ENCODE measurements around the gene FAM47E. TPM values are rescaled to one million over a fixed set of nuclear protein-coding genes. Genes with fewer than 3 reads are reported as not detected.
A peak's percentile ranks its signal among the peaks of the same experiment; 100 is the strongest.
"Not testable (repeated sequence)": the region's sequence is repeated elsewhere in the genome, so short reads cannot be mapped to it uniquely, and the experiment has no call there.

The FAM47E gene
- total RNA-seq, 2 experiments from 2014 or later, result not detected

DNA sequence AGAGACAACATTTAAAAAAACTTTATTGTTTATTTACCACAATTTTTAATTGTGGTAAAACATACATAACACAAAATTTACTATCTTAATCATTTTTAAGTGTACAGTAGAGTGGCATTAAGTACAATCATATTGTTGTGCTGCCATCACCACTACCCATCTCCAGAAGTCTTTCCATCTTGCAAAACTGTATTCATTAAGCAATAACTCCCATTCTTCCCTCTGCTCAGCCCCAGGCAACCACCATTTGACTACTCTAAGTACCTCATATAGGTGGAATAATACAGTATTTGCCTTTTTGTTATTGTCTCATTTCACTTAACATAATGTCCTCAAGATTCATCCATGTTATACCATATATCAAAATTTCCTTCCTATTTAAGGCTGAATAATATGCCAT is 12.8 kb upstream of the FAM47E start:
- no peak for DNase-seq
- Mint-ChIP-seq H3K9me3 (peaks cover 27% of the 10 kb centered on the region), H3K27me3 (no peaks in the 10 kb centered on the region), H3K27ac (no peak overlapping the region), H3K4me3 (no peak overlapping the region), H3K4me1 (no peaks in the 10 kb centered on the region), H3K36me3 (peaks cover 7% of the 10 kb centered on the region)

DNA sequence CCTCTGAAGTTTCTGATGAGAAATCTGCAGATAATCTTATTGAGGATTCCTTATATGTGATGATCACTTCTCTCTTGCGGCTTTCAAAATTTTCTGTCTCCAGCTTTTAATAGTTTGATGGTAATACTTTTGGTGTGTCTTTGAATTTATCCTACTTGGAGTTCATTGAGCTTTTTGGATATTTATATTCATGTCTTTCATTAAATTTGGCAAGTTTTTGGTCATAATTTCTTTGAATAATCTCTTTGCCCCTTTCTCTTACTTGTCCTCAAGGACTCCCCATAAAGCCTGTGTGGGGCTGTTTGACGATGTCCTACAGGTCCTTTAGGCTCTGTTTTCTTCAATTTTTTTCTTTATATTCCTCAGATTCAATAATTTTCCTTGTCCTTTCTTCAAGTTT is 11.3 kb upstream of the FAM47E start:
- Mint-ChIP-seq H3K4me3 (no peak overlapping the region), H3K9me3 (peaks cover 28% of the 10 kb centered on the region), H3K36me3 (peaks cover 7% of the 10 kb centered on the region), H3K27me3 (no peaks in the 10 kb centered on the region), H3K4me1 (no peaks in the 10 kb centered on the region), H3K27ac (no peak overlapping the region)
- DNase-seq, result no peak

DNA sequence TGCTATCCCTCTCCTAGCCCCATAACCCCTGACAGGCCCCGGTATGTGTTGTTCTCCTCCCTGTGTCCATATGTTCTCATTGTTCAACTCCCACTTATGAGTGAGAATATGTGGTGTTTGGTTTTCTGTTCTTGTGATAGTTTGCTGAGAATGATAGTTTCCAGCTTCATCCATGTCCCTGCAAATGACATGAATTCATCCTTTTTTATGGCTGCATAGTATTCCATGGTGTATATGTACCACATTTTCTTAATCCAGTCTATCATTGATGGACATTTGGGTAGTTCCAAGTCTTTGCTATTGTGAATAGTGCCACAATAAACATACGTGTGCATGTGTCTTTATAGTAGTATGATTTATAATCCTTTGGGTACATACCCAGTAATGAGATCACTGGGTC is 7.6 kb upstream of the FAM47E start:
- not testable (repeated sequence) for DNase-seq, H3K4me1 Mint-ChIP-seq, H3K27me3 Mint-ChIP-seq, H3K27ac Mint-ChIP-seq, H3K4me3 Mint-ChIP-seq, H3K36me3 Mint-ChIP-seq
- H3K9me3 Mint-ChIP-seq, result peaks cover 19% of the 10 kb centered on the region

DNA sequence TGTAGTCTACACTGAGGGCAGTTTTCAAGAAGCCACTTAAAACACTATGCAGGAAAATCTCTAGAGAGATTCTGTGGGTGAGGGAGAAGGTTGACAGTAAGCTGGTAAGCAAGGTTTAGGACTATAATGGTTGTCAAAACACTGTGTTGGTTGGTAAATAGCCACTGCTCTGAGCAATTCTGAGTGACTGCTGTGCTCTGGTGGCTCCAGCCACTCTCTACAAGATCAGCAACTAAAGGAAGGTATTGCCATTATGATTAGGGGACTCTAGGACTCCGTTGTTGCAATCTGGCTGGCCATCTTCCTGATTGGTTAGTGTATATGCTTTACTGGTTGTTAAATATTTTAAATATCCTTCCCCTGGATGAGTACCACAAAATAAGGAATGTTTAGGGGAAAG is 5.5 kb upstream of the FAM47E start:
- Mint-ChIP-seq H3K27ac (no peak overlapping the region), H3K4me1 (peaks cover 3% of the 10 kb centered on the region), H3K9me3 (peaks cover 2% of the 10 kb centered on the region), H3K4me3 (no peak overlapping the region), H3K36me3 (no peaks in the 10 kb centered on the region), H3K27me3 (peaks cover 25% of the 10 kb centered on the region)
- no peak for DNase-seq

DNA sequence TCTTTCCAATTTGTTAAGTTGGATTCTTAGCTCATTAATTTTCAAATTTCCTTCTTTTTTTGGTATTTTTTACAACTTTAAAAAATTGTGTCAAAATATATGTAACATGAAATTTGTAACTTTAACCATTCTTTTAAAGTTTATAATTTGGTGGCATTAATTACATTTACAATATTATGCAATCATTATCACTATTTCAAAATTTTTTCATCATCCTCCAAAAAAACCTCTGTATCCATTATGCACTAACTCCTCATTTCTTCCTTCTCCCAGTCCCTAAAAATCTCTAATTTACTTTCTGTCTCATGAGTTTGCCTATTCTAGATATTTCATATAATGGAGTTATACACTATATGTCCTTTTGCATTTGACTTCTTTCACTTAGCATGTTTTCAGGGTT is 4.7 kb upstream of the FAM47E start:
- Mint-ChIP-seq H3K27ac (no peak overlapping the region), H3K9me3 (peaks cover 2% of the 10 kb centered on the region), H3K4me3 (no peak overlapping the region), H3K4me1 (peaks cover 7% of the 10 kb centered on the region), H3K36me3 (no peaks in the 10 kb centered on the region), H3K27me3 (peaks cover 31% of the 10 kb centered on the region)
- no peak for DNase-seq

DNA sequence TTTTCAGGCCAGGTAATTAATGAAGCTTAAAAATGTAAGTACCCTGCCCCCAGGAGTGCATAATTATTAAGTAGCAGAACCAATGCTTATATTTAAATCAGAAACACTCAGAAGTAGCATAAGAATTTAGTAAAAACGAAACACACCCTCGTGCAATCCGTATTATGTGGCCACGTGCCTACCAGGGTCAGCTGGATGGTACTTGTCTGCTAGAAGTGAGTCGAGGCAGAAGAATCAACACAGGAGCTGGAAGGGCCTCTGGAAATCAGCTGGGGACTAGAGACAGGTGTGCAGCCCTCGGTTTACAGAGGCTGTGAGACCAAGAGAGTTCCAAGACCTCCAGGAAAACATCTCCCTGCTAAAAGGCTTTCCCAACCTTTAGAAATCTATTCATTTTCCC is 559 bp upstream of the FAM47E start:
- Mint-ChIP-seq H3K27ac (no peak overlapping the region), H3K4me3 (peak overlapping the region; percentile 78), H3K36me3 (no peaks in the 10 kb centered on the region), H3K9me3 (no peaks in the 10 kb centered on the region), H3K4me1 (peaks cover 7% of the 10 kb centered on the region), H3K27me3 (peaks cover 61% of the 10 kb centered on the region)
- DNase-seq, result no peak

DNA sequence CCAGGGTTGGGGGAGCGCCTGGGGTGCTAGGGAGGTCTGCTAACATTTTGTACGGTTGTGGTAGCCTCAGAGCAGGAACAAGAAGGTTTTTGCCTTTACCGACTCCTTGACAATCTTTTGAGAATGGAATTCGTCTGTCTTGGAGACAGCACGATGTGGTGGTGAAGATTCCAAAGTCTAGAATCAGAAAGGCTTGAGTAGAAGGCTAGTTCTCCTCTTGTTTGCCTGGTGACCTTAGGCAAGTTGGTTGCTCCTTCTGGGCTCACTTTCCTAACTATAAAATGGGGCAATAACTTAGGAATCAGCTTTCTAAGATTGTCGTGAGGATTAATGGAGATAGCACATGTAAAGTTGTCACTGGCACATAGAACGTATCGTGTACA is 741 bp downstream of the FAM47E start:
- no peak overlapping the region for H3K4me3 Mint-ChIP-seq
- H3K9me3 Mint-ChIP-seq, result no peaks in the 10 kb centered on the region
- no peaks in the 10 kb centered on the region for H3K36me3 Mint-ChIP-seq
- peaks cover 7% of the 10 kb centered on the region for H3K4me1 Mint-ChIP-seq
- H3K27me3 Mint-ChIP-seq, result peaks cover 68% of the 10 kb centered on the region
- no peak overlapping the region for H3K27ac Mint-ChIP-seq
- DNase-seq, result no peak

DNA sequence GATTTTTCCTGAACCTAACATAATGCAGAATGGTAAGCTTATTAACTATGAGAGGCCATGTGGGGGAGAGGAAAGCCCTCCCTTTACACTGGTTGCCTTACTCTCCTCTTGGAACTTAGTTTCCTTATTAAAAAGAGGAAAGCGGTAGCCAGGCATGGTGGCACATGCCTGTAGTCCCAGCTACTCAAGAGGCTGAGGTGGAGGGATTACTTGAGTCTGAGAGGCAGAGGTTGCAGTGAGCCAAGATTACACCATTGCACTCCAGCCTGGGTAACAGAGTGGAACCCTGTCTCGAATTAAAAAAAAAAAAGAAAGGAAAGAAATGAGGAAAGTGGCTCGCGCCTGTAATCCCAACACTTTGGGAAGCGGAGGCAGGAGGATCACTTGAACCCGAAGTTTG is 2.0 kb downstream of the FAM47E start:
- no peaks in the 10 kb centered on the region for H3K9me3 Mint-ChIP-seq
- no peaks in the 10 kb centered on the region for H3K36me3 Mint-ChIP-seq
- no peak overlapping the region for H3K27ac Mint-ChIP-seq
- DNase-seq, result no peak
- peaks cover 7% of the 10 kb centered on the region for H3K4me1 Mint-ChIP-seq
- H3K4me3 Mint-ChIP-seq, result no peak overlapping the region
- H3K27me3 Mint-ChIP-seq, result peaks cover 60% of the 10 kb centered on the region

DNA sequence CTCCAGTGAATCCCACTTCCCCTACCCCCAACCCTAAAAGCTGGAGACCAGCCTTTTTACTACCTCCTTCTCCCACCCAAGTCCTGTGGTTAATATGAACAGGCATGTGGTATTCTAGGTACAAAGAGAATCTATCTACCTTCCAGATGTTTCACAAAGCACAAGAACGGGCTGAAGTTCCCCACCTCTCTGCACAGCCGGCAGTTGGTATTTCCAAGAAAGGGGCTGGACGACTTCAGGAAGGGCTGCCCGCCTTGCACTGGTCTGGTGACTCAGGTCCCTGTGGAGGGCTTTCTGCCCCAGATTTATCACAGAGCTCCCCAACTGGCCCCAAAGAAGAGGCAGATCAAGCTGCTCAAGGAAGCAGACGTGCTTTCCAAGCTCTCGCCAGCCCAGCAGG is 4.5 kb downstream of the FAM47E start:
- Mint-ChIP-seq H3K27me3 (peaks cover 43% of the 10 kb centered on the region), H3K36me3 (no peaks in the 10 kb centered on the region), H3K4me3 (no peak overlapping the region), H3K9me3 (no peaks in the 10 kb centered on the region), H3K4me1 (peaks cover 4% of the 10 kb centered on the region), H3K27ac (no peak overlapping the region)
- DNase-seq, result no peak

DNA sequence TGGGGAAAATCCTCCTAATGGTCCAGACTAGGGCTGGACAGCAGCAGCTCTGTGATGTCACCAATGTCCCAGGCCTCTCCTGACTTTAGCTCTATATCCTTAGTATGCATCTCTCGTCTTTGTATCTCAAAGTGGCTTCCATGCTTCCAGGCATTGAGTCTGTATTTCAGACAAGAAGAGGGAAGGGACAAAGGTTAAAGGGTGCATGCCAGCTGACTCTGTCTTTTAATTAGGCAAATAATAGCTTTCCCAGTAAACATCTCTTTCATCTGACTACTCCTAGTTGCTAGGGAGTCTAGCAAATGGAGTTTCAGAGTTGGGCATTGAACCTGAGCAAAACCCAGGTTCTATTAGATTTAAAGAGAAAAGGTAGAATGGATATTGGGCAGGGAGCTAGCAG is 5.4 kb downstream of the FAM47E start:
- H3K9me3 Mint-ChIP-seq, result no peaks in the 10 kb centered on the region
- H3K27me3 Mint-ChIP-seq, result peaks cover 35% of the 10 kb centered on the region
- DNase-seq, result no peak
- no peak overlapping the region for H3K27ac Mint-ChIP-seq
- no peaks in the 10 kb centered on the region for H3K36me3 Mint-ChIP-seq
- H3K4me3 Mint-ChIP-seq, result no peak overlapping the region
- H3K4me1 Mint-ChIP-seq, result no peaks in the 10 kb centered on the region

DNA sequence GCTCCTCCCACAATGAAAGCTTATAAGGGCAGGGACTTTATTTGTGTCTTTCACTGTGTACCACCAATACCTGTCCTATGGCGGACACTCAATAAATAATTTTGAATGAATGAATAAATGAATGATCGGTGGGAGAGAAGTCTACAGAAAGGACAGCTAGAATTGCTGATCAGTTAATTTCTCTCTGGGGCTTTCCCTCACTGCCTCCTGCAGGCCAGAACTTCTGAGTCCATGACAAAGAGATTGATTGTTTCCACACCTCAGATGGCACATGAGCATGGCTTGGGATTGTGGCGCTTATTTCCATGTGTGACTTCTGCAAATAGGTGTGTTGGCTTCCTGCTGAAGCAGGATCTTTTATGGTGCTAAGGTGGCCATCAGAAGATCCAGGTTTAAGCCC is 6.3 kb downstream of the FAM47E start:
- H3K9me3 Mint-ChIP-seq, result no peaks in the 10 kb centered on the region
- peaks cover 27% of the 10 kb centered on the region for H3K27me3 Mint-ChIP-seq
- no peak overlapping the region for H3K4me3 Mint-ChIP-seq
- no peak overlapping the region for H3K27ac Mint-ChIP-seq
- DNase-seq, result no peak
- H3K4me1 Mint-ChIP-seq, result no peaks in the 10 kb centered on the region
- H3K36me3 Mint-ChIP-seq, result no peaks in the 10 kb centered on the region

DNA sequence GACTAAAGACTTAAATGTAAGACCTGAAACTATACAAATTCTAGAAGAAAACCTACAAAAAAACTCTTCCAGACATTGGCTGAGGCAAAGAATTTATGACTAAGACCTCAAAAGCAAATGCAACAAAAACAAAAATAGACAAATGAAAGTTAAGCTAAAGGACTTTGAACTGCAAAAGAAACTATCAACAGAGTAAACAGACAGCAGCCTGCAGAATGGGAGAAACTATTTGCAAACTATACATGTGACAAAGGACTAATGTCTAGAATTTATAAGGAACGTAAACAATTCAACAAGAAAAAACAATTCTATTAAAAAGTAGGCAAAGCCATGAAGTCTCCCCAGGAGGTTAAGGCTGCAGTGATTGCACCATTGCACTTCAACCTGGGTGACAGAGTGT is 9.1 kb downstream of the FAM47E start:
- DNase-seq, result no peak
- H3K4me3 Mint-ChIP-seq, result no peak overlapping the region
- no peaks in the 10 kb centered on the region for H3K4me1 Mint-ChIP-seq
- no peaks in the 10 kb centered on the region for H3K9me3 Mint-ChIP-seq
- H3K27ac Mint-ChIP-seq, result no peak overlapping the region
- no peaks in the 10 kb centered on the region for H3K36me3 Mint-ChIP-seq
- peaks cover 7% of the 10 kb centered on the region for H3K27me3 Mint-ChIP-seq

DNA sequence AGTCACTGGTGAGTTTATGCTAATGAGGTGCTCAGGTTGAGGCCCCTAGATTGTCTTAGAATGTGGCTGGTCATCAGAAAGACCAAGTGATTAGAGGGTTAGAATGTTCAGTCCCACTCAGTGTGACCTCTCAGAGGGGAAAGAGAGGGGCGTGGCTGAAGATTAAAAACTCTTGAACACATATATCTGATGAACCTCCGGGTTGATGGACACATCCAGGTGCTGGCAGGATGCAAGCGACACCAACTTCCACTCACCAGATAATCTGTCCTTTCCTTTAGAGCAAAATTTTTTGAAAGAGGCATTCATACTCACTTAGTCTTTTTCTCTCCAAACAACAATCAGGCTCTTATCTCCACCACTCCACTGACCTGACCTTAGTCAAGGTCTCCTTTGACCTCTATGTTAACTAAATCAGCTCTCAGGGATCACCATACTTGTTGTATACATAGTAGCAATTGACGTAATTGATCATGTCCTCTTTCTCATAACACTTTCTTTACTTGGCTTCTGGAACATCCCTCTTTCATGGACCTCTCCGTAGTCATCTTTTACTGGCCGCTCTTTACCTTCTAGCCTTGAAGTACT is 14.2 kb downstream of the FAM47E start:
- no peaks in the 10 kb centered on the region for H3K36me3 Mint-ChIP-seq
- no peaks in the 10 kb centered on the region for H3K9me3 Mint-ChIP-seq
- no peaks in the 10 kb centered on the region for H3K4me1 Mint-ChIP-seq
- DNase-seq, result no peak
- H3K4me3 Mint-ChIP-seq, result no peak overlapping the region
- H3K27me3 Mint-ChIP-seq, result no peaks in the 10 kb centered on the region
- H3K27ac Mint-ChIP-seq, result no peak overlapping the region

DNA sequence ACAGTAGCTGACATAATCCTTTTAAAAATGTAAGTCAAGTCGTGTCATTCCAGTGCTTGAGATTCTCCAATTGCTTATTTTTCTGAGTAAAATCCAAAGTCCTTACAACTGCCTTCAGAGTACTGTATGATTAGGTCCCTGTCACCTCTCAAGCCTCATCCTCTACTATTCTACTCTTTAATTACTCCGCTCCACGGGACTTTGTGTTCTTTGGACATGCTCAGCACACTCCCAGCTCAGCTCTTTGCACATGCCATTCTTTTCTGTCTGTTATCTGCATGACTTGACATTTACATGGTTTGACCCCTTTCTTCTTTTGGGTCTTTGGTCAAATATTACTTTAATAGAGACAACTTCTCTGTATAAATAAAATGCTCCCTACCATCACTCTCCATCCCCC is 15.1 kb downstream of the FAM47E start:
- Mint-ChIP-seq H3K27me3 (no peaks in the 10 kb centered on the region), H3K27ac (no peak overlapping the region), H3K36me3 (no peaks in the 10 kb centered on the region), H3K9me3 (no peaks in the 10 kb centered on the region), H3K4me3 (no peak overlapping the region), H3K4me1 (no peaks in the 10 kb centered on the region)
- no peak for DNase-seq

DNA sequence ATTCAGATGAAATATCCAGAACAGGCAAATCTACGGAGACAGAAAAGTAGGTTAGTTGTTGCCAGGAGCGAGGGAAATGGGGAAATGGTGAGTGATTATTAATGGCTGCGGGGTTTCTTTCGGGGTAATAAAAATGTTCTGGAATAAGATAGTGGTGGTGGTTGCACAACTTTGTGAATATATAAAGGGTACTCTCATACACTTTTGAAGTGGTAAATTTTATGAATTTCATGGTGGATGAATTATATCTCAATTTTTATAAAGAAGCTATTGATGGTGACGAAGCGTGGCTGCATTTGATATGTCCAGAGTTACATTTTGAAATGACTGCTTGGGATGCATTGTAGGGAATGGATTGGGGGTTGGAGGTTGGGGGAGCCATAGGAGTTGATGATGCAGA is 16.3 kb downstream of the FAM47E start:
- no peaks in the 10 kb centered on the region for H3K4me1 Mint-ChIP-seq
- no peaks in the 10 kb centered on the region for H3K9me3 Mint-ChIP-seq
- H3K4me3 Mint-ChIP-seq, result no peak overlapping the region
- H3K27ac Mint-ChIP-seq, result no peak overlapping the region
- H3K36me3 Mint-ChIP-seq, result no peaks in the 10 kb centered on the region
- no peak for DNase-seq
- no peaks in the 10 kb centered on the region for H3K27me3 Mint-ChIP-seq

DNA sequence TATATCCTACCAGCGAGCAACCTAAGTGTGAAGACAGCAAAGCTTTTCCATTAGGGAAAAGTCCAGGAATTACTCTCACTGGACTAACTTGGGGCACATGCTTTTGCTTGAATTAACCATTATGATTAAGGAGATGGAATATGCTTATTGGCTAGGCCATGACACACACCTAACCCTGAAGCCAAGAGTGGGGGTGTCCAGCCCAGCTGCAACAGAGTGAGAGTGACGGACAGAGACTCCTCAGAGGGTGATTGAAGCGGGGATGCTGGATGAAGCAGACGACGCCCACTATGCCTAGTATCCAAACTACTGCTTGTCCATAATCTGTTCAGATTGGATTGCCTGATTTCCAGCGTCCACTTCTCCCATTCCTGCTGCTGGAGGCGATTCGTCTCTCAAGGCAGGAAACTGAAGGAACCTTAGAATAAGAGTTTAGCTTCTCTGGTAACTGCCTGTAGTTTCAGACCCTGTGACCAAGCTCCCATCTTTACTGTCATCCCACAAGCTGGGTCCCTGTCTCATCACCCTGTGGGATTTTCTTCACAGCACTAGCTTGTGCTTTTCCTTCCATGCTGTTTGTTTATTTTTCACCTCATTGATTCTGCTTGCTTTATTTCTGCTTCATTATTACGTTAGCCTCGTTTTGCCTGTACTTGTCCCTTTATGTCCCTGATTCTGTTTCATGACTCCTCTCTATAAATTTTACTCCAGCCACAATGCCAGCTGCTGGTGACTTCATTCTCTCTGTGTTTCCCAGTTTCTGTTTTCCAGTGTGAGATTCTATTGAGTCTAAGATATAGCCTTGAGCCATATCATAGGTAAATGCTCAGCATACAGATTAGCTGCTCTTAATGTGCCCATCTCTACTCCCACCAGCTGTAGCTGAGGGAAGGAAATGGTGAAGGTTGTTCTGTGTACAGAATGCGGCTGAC is 19.0 kb downstream of the FAM47E start:
- H3K36me3 Mint-ChIP-seq, result no peaks in the 10 kb centered on the region
- no peaks in the 10 kb centered on the region for H3K4me1 Mint-ChIP-seq
- H3K27me3 Mint-ChIP-seq, result no peaks in the 10 kb centered on the region

More for the DNA sequence above, 19.0 kb downstream of the FAM47E start:
- H3K4me3 Mint-ChIP-seq, result no peak overlapping the region
- no peak for DNase-seq
- H3K27ac Mint-ChIP-seq, result no peak overlapping the region
- H3K9me3 Mint-ChIP-seq, result no peaks in the 10 kb centered on the region
